GM12875 (cell line): Measurements from ENCODE around the gene TMEM35B.

Source experiments
- H3K4me3 ChIP-seq: one replicate; pipeline ENCODE4 v1.5.1; 2011; ENCODE audit warnings: low read depth, low read length, control low read depth
- CTCF ChIP-seq: IDR thresholded peaks from 2 replicates; pipeline ENCODE4 v1.5.1; 2011; ENCODE audit warnings: low read depth, mild to moderate bottlenecking, control low read depth, inconsistent platforms, low read length, moderate library complexity, borderline replicate concordance; ENCODE audit not compliant: insufficient read depth

Gene TMEM35B

GRCh38 chr1:34987018-34987417 lies 1.9 kb upstream of the TMEM35B start:
- no peak for TF ChIP-seq CTCF
- no peak overlapping the region for H3K4me3 ChIP-seq

GRCh38 chr1:34985609-34985904 lies 410 bp upstream of the TMEM35B start:
- peak overlapping the region; percentile 54 for H3K4me3 ChIP-seq

- peak overlapping the region; percentile 54 for H3K4me3 ChIP-seq
- TF ChIP-seq CTCF: no peak
Observed at GRCh38 chr1:34984435-34984792, 733 bp downstream of the TMEM35B start.

GRCh38 chr1:34983700-34984355 lies 1.3 kb downstream of the TMEM35B start:
- H3K4me3 ChIP-seq: peak overlapping the region; percentile 54
- no peak for TF ChIP-seq CTCF

- no peak for TF ChIP-seq CTCF
- H3K4me3 ChIP-seq: no peak overlapping the region
Observed at GRCh38 chr1:34982820-34983376, 2.2 kb downstream of the TMEM35B start.

- no peak overlapping the region for H3K4me3 ChIP-seq
- no peak for TF ChIP-seq CTCF
Observed at GRCh38 chr1:34980715-34981114, 4.4 kb downstream of the TMEM35B start.

GRCh38 chr1:34978921-34979320 lies 6.2 kb downstream of the TMEM35B start:
- no peak overlapping the region for H3K4me3 ChIP-seq
- TF ChIP-seq CTCF: no peak
